Endothelial cell (in vitro differentiated cells): Measurements from ENCODE around the gene BCHE. TPM values are rescaled to one million over a fixed set of nuclear protein-coding genes. Genes with fewer than 3 reads are reported as not detected.

Source experiments
- DNase-seq: peaks from one replicate; pipeline ENCODE4 v3.0.0; 2021; ENCODE audit warnings: low spot score
- H3K27ac Mint-ChIP-seq: one replicate; pipeline ENCODE4 v1.8.0; 2021; ENCODE audit warnings: mixed read lengths, inconsistent platforms; ENCODE audit not compliant: unreplicated experiment
- H3K27me3 Mint-ChIP-seq: one replicate; pipeline ENCODE4 v1.8.0; 2021; ENCODE audit warnings: mild to moderate bottlenecking, moderate library complexity, mixed read lengths, inconsistent platforms; ENCODE audit not compliant: unreplicated experiment
- H3K36me3 Mint-ChIP-seq: one replicate; pipeline ENCODE4 v1.8.0; 2021; ENCODE audit warnings: mild to moderate bottlenecking, low read depth, mixed read lengths, inconsistent platforms; ENCODE audit not compliant: unreplicated experiment
- H3K4me1 Mint-ChIP-seq: one replicate; pipeline ENCODE4 v1.8.0; 2021; ENCODE audit warnings: mild to moderate bottlenecking, mixed read lengths, inconsistent platforms; ENCODE audit not compliant: unreplicated experiment
- H3K4me3 Mint-ChIP-seq: one replicate; pipeline ENCODE4 v1.8.0; 2021; ENCODE audit warnings: mild to moderate bottlenecking, mixed read lengths, inconsistent platforms; ENCODE audit not compliant: unreplicated experiment
- H3K9me3 Mint-ChIP-seq: one replicate; pipeline ENCODE4 v1.8.0; 2021; ENCODE audit warnings: mixed read lengths, inconsistent platforms; ENCODE audit not compliant: unreplicated experiment
- total RNA-seq: library from RNA; stranded (reverse); fragmentation: NEBNext Ultra II Directional; extraction: Animal tissue kit (Norgen Biotek cat#: 25700); gene quantifications from one replicate; pipeline ENCODE4 v1.2.1, GENCODE V29; 2021; ENCODE audit not compliant: unreplicated experiment
- TF ChIP-seq, protein P1 (sequence below): fragments of 200-600 bp; sonication (generic); IDR thresholded peaks from one replicate; pipeline ENCODE4 v1.5.0; 2021; ENCODE audit warnings: antibody characterized with exemption; ENCODE audit not compliant: unreplicated experiment

Gene BCHE
- total RNA-seq, 1 donor from 2014 or later = 3.1 TPM

DNA sequence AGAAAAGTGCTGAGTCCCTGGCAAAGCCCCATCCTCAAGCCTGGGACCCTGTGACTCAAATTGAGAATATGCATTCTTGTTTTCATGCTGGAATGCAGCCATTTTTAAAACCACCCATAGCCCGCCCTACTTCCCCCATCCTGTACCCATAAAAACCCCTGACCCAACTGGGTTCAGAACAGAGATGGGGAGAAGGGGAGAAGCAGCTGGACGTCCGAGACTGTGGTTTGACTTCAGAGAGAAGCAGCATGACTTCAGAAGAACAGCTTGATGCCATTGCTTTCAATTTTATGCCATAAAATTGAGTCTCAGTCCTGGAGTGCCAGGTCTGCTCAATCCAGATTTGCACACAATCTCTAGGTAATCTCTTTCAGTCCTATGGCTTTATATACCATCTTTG, 78.2 kb downstream of the BCHE start:
- Mint-ChIP-seq H3K9me3 (no peaks in the 10 kb centered on the region), H3K36me3 (no peaks in the 10 kb centered on the region), H3K4me3 (no peak overlapping the region), H3K27ac (no peak overlapping the region), H3K27me3 (no peaks in the 10 kb centered on the region), H3K4me1 (peaks cover 3% of the 10 kb centered on the region)
- no peak for DNase-seq
- TF ChIP-seq, protein P1, sequence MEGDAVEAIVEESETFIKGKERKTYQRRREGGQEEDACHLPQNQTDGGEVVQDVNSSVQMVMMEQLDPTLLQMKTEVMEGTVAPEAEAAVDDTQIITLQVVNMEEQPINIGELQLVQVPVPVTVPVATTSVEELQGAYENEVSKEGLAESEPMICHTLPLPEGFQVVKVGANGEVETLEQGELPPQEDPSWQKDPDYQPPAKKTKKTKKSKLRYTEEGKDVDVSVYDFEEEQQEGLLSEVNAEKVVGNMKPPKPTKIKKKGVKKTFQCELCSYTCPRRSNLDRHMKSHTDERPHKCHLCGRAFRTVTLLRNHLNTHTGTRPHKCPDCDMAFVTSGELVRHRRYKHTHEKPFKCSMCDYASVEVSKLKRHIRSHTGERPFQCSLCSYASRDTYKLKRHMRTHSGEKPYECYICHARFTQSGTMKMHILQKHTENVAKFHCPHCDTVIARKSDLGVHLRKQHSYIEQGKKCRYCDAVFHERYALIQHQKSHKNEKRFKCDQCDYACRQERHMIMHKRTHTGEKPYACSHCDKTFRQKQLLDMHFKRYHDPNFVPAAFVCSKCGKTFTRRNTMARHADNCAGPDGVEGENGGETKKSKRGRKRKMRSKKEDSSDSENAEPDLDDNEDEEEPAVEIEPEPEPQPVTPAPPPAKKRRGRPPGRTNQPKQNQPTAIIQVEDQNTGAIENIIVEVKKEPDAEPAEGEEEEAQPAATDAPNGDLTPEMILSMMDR = no peak

GRCh38 chr3:165755571-165755970, 81.7 kb downstream of the BCHE start:
- Mint-ChIP-seq H3K27ac (no peak overlapping the region), H3K27me3 (no peaks in the 10 kb centered on the region), H3K4me1 (peaks cover 3% of the 10 kb centered on the region), H3K9me3 (no peaks in the 10 kb centered on the region), H3K36me3 (no peaks in the 10 kb centered on the region), H3K4me3 (no peak overlapping the region)
- TF ChIP-seq, protein P1 = no peak
- DNase-seq = no peak

GRCh38 chr3:165754219-165755007, 82.8 kb downstream of the BCHE start:
- no peak for DNase-seq
- H3K4me3 Mint-ChIP-seq = no peak overlapping the region
- no peaks in the 10 kb centered on the region for H3K9me3 Mint-ChIP-seq
- no peaks in the 10 kb centered on the region for H3K27me3 Mint-ChIP-seq
- no peak overlapping the region for H3K27ac Mint-ChIP-seq
- TF ChIP-seq, protein P1 = no peak
- H3K36me3 Mint-ChIP-seq = no peaks in the 10 kb centered on the region
- peaks cover 3% of the 10 kb centered on the region for H3K4me1 Mint-ChIP-seq

DNA sequence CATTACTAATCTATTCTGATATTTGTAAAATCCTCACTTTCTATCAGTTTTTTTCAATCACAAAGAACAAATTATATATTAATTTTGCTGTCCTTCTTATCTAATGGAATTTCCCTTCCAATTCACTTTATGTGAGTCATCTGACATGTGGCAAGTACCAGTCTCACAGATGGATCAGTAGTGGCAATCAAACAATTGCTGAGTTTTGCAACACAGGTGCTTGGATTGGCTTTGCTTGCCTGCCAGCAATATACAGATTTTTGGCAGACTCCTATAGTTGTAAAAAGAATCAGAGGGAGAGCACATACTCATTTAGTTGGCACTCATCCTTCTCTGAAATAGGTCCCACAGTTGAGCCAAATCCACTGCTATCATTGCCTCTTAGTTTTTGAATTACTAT, 83.7 kb downstream of the BCHE start:
- no peak overlapping the region for H3K27ac Mint-ChIP-seq
- DNase-seq = no peak
- TF ChIP-seq, protein P1 = no peak

DNA sequence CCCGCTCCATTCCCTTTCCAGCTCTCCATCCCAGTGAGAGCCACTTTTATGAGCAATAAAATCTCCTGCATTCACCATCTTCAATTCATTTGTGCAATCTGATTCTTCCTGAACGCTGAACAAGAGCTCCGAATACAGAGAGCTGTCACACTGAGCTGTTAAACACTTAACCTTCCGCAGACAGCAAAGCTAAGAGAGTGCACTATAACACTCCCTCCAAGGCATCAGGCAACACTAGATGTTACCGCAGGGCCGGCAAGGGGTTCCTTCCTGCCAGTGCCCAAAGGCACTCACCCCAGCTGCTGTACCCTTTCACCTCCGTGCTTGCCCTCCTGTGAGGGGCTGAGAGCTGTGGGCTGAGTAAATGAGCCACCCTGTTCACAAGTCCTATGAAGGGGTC, 85.6 kb downstream of the BCHE start:
- no peak for DNase-seq
- Mint-ChIP-seq H3K4me3 (no peak overlapping the region), H3K27me3 (no peaks in the 10 kb centered on the region), H3K9me3 (no peaks in the 10 kb centered on the region), H3K4me1 (no peaks in the 10 kb centered on the region), H3K27ac (no peak overlapping the region), H3K36me3 (no peaks in the 10 kb centered on the region)
- TF ChIP-seq, protein P1 = no peak

More for the DNA sequence above, 83.7 kb downstream of the BCHE start:
- no peaks in the 10 kb centered on the region for H3K36me3 Mint-ChIP-seq
- H3K27me3 Mint-ChIP-seq = no peaks in the 10 kb centered on the region
- H3K9me3 Mint-ChIP-seq = no peaks in the 10 kb centered on the region
- H3K4me3 Mint-ChIP-seq = no peak overlapping the region
- H3K4me1 Mint-ChIP-seq = peaks cover 3% of the 10 kb centered on the region
